GM23338 (cell line): Measurements from ENCODE around the gene ZNF174. TPM values are rescaled to one million over a fixed set of nuclear protein-coding genes. Genes with fewer than 3 reads are reported as not detected.

Source experiments
- ATAC-seq: fragments of 200-7000 bp; cut with Tn5 transposase; 3 replicates; pipeline ENCODE4 v1.9.1; 2020
- DNase-seq: peaks from one replicate; pipeline ENCODE4 v3.0.0-alpha.2; 2015; ENCODE audit warnings: low spot score
- H2AFZ ChIP-seq: fragments of 200-600 bp; sonication (generic); 2 replicates; pipeline ENCODE4 v1.8.0; 2016; ENCODE audit warnings: antibody characterized with exemption, mild to moderate bottlenecking, moderate library complexity
- H3F3A ChIP-seq: fragments of 200-600 bp; sonication (generic); replicated peaks from 2 replicates; pipeline ENCODE4 v1.8.0; 2017; ENCODE audit warnings: antibody characterized with exemption, mixed run types, low read depth
- H3K27ac ChIP-seq: fragments of 200-600 bp; sonication (generic); 2 replicates; pipeline ENCODE4 v1.6.1; 2016; ENCODE audit warnings: low read depth
- H3K27me3 ChIP-seq: fragments of 200-600 bp; sonication (generic); 2 replicates; pipeline ENCODE4 v1.8.0; 2016; ENCODE audit warnings: mild to moderate bottlenecking, mixed run types, moderate library complexity; ENCODE audit not compliant: insufficient read depth
- H3K36me3 ChIP-seq: fragments of 200-600 bp; sonication (generic); 2 replicates; pipeline ENCODE4 v1.8.0; 2016; ENCODE audit warnings: mild to moderate bottlenecking; ENCODE audit not compliant: insufficient read depth
- H3K4me1 ChIP-seq: fragments of 200-600 bp; sonication (generic); 2 replicates; pipeline ENCODE4 v1.8.0; 2016; ENCODE audit warnings: mild to moderate bottlenecking, moderate library complexity; ENCODE audit not compliant: insufficient read depth
- H3K4me2 ChIP-seq: fragments of 200-600 bp; sonication (generic); 2 replicates; pipeline ENCODE4 v1.7.1; 2017; ENCODE audit warnings: mixed run types
- H3K4me3 ChIP-seq: fragments of 200-600 bp; sonication (generic); 2 replicates; pipeline ENCODE4 v1.6.1; 2016; ENCODE audit warnings: mixed run types
- H3K79me2 ChIP-seq: fragments of 200-600 bp; sonication (generic); replicated peaks from 2 replicates; pipeline ENCODE4 v1.8.0; 2017; ENCODE audit warnings: mild to moderate bottlenecking; ENCODE audit not compliant: insufficient read depth
- H3K9me2 ChIP-seq: fragments of 200-600 bp; sonication (generic); 2 replicates; pipeline ENCODE4 v1.8.0; 2017; ENCODE audit not compliant: insufficient read depth
- H4K20me1 ChIP-seq: fragments of 200-600 bp; sonication (generic); replicated peaks from 2 replicates; pipeline ENCODE4 v1.8.0; 2017; ENCODE audit warnings: mild to moderate bottlenecking; ENCODE audit not compliant: insufficient read depth
- H3K27ac Mint-ChIP-seq: 2 replicates; pipeline ENCODE4 v1.8.0; 2020; ENCODE audit warnings: inconsistent platforms, mild to moderate bottlenecking, moderate library complexity, mixed read lengths
- H3K27me3 Mint-ChIP-seq: 3 replicates; pipeline ENCODE4 v1.8.0; 2022; ENCODE audit warnings: low read depth, mild to moderate bottlenecking, moderate library complexity, mixed read lengths, inconsistent platforms; ENCODE audit not compliant: insufficient read depth, poor library complexity
- H3K36me3 Mint-ChIP-seq: 3 replicates; pipeline ENCODE4 v1.8.0; 2021; ENCODE audit warnings: low read depth, mild to moderate bottlenecking, inconsistent platforms, moderate library complexity, mixed read lengths
- H3K4me1 Mint-ChIP-seq: 3 replicates; pipeline ENCODE4 v1.8.0; 2020; ENCODE audit warnings: mild to moderate bottlenecking, inconsistent platforms, mixed read lengths
- H3K4me3 Mint-ChIP-seq: 3 replicates; pipeline ENCODE4 v1.8.0; 2021; ENCODE audit warnings: moderate library complexity, mild to moderate bottlenecking, inconsistent platforms, mixed read lengths
- H3K9me3 Mint-ChIP-seq: 3 replicates; pipeline ENCODE4 v1.8.0; 2020; ENCODE audit warnings: moderate library complexity, mild to moderate bottlenecking, inconsistent platforms, mixed read lengths
- CREB1 ChIP-seq: fragments of 250-450 bp; sonication (Bioruptor Pico); IDR thresholded peaks from 2 replicates; pipeline ENCODE4 v1.5.0; 2020; ENCODE audit warnings: low read depth, mild to moderate bottlenecking, moderate library complexity
- EZH2 ChIP-seq: fragments of 200-600 bp; sonication (generic); IDR thresholded peaks from one replicate; pipeline ENCODE4 v1.8.0; 2017; ENCODE audit warnings: antibody characterized with exemption, mild to moderate bottlenecking, low read depth; ENCODE audit not compliant: unreplicated experiment
- EZH2phosphoT487 ChIP-seq: fragments of 200-600 bp; sonication (generic); IDR thresholded peaks from one replicate; pipeline ENCODE4 v1.8.1; 2018; ENCODE audit warnings: antibody characterized with exemption; ENCODE audit not compliant: unreplicated experiment
- JUNB ChIP-seq: IDR thresholded peaks from one replicate; pipeline ENCODE4 v1.6.1; 2016; ENCODE audit warnings: antibody characterized with exemption; ENCODE audit not compliant: unreplicated experiment
- NANOG ChIP-seq: IDR thresholded peaks from 2 replicates; pipeline ENCODE4 v1.6.1; 2016; ENCODE audit warnings: antibody characterized with exemption, borderline replicate concordance
- POLR2AphosphoS5 ChIP-seq: IDR thresholded peaks from 2 replicates; pipeline ENCODE4 v1.6.1; 2016; ENCODE audit warnings: antibody characterized with exemption, low read depth
- STAT1 ChIP-seq: IDR thresholded peaks from one replicate; pipeline ENCODE4 v1.6.1; 2016; ENCODE audit warnings: antibody characterized with exemption; ENCODE audit not compliant: unreplicated experiment
- ZNF114 ChIP-seq: fragments of 250-450 bp; sonication (Bioruptor Pico); IDR thresholded peaks from 2 replicates; pipeline ENCODE4 v1.5.0; 2020; ENCODE audit warnings: mild to moderate bottlenecking, moderate library complexity
- ZNF331 ChIP-seq: fragments of 250-450 bp; sonication (Bioruptor Pico); IDR thresholded peaks from 2 replicates; pipeline ENCODE4 v1.5.0; 2020; ENCODE audit warnings: low read depth, mild to moderate bottlenecking, moderate library complexity
- polyA plus RNA-seq: library from polyadenylated mRNA; unstranded; fragments of >200 nt; fragmentation: Nextera tagmentation; extraction: Ambion mirVana; gene quantifications from 2 replicates; pipeline ENCODE4 v1.2.1, GENCODE V29; 2016
- total RNA-seq: library from RNA; depleted of rRNA; stranded (reverse); fragments of >200 nt; shearing (Covaris generic); gene quantifications from 2 replicates; pipeline ENCODE4 v1.2.3, GENCODE V29; 2014
- TF ChIP-seq, protein P1 (sequence below): IDR thresholded peaks from 2 replicates; pipeline ENCODE4 v1.6.1; 2016; ENCODE audit warnings: antibody characterized with exemption
- TF ChIP-seq, protein P2 (sequence below): IDR thresholded peaks from one replicate; pipeline ENCODE4 v1.6.1; 2018; ENCODE audit warnings: antibody characterized with exemption; ENCODE audit not compliant: unreplicated experiment
- TF ChIP-seq, protein P3 (sequence below), 2 experiments: fragments of 200-600 bp in 1 of 2; sonication (generic) in 1 of 2; conservative IDR thresholded peaks; 2 replicates each; pipeline versions ENCODE4 v1.5.1 to v1.6.1; 2016 to 2017; ENCODE audit warnings: antibody characterized with exemption in 2 of 2, low read depth in 2 of 2, mild to moderate bottlenecking in 2 of 2, moderate library complexity in 1 of 2
- TF ChIP-seq, protein P4 (sequence below): fragments of 250-450 bp; sonication (Bioruptor Pico); IDR thresholded peaks from 2 replicates; pipeline ENCODE4 v1.5.0; 2020; ENCODE audit warnings: mild to moderate bottlenecking, moderate library complexity

The ZNF174 gene
- total and polyA plus RNA-seq, 2 experiments from 2014 or later, result 9.0 to 13.2 TPM

DNA sequence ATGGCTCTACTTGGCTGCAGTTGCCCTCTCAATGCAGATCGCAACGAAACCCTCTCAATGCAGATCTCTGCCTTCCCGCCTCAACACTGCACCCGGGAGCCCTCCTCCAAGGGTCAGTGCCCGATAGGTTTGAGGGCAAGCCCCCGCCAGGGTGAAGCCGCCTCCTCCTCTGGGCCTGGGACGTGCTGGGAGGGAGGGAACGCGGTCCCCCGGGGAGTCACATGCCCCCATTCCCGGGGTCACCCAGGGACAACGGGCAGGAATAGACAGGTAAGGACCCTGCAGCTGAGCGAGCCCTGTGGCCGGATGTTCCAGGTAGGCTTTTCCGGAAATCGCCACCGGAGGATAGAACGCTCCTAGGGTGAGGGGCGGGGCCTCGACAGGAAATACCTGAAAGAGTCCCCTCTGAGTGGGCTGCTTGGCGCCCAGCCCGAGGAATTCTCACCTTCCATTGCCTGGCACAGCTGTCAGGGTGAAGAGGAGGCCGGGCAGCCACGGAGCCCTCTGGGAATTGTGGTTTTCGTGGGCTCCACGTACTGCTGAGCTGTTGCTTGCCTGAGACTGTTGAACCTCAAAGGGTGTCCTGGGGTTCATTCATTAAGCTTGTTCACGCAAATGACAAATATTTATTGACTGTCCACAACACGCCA lies 12.8 kb downstream of the ZNF174 start:
- Mint-ChIP-seq H3K4me3 (no peak overlapping the region), H3K27me3 (peaks cover 8% of the 10 kb centered on the region), H3K4me1 (no peaks in the 10 kb centered on the region), H3K9me3 (peaks cover 93% of the 10 kb centered on the region), H3K36me3 (peaks cover 46% of the 10 kb centered on the region), H3K27ac (no peak overlapping the region)
- Histone ChIP-seq H3K27me3 (no peaks in the 10 kb centered on the region), H3K4me1 (no peaks in the 10 kb centered on the region), H2AFZ (no peak overlapping the region), H3K27ac (no peak overlapping the region), H4K20me1 (no peaks in the 10 kb centered on the region), H3K36me3 (peaks cover 4% of the 10 kb centered on the region), H3K4me3 (no peak overlapping the region), H3K79me2 (no peaks in the 10 kb centered on the region), H3K4me2 (no peak overlapping the region), H3F3A (no peaks in the 10 kb centered on the region), H3K9me2 (no peaks in the 10 kb centered on the region)
- peak; percentile 52; the same call in 2 of the 3 replicates for ATAC-seq
- TF ChIP-seq ZNF114 (CRISPR knock-in tag) (no peak), STAT1 (no peak), EZH2 (no peak), JUNB (no peak), EZH2phosphoT487 (no peak), POLR2AphosphoS5 (no peak), ZNF331 (CRISPR knock-in tag) (no peak), CREB1 (CRISPR knock-in tag) (no peak), NANOG (no peak)
- TF ChIP-seq, protein P1, sequence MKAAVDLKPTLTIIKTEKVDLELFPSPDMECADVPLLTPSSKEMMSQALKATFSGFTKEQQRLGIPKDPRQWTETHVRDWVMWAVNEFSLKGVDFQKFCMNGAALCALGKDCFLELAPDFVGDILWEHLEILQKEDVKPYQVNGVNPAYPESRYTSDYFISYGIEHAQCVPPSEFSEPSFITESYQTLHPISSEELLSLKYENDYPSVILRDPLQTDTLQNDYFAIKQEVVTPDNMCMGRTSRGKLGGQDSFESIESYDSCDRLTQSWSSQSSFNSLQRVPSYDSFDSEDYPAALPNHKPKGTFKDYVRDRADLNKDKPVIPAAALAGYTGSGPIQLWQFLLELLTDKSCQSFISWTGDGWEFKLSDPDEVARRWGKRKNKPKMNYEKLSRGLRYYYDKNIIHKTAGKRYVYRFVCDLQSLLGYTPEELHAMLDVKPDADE, result no peak
- TF ChIP-seq, protein P2, sequence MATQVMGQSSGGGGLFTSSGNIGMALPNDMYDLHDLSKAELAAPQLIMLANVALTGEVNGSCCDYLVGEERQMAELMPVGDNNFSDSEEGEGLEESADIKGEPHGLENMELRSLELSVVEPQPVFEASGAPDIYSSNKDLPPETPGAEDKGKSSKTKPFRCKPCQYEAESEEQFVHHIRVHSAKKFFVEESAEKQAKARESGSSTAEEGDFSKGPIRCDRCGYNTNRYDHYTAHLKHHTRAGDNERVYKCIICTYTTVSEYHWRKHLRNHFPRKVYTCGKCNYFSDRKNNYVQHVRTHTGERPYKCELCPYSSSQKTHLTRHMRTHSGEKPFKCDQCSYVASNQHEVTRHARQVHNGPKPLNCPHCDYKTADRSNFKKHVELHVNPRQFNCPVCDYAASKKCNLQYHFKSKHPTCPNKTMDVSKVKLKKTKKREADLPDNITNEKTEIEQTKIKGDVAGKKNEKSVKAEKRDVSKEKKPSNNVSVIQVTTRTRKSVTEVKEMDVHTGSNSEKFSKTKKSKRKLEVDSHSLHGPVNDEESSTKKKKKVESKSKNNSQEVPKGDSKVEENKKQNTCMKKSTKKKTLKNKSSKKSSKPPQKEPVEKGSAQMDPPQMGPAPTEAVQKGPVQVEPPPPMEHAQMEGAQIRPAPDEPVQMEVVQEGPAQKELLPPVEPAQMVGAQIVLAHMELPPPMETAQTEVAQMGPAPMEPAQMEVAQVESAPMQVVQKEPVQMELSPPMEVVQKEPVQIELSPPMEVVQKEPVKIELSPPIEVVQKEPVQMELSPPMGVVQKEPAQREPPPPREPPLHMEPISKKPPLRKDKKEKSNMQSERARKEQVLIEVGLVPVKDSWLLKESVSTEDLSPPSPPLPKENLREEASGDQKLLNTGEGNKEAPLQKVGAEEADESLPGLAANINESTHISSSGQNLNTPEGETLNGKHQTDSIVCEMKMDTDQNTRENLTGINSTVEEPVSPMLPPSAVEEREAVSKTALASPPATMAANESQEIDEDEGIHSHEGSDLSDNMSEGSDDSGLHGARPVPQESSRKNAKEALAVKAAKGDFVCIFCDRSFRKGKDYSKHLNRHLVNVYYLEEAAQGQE, result no peak
- TF ChIP-seq, protein P3, sequence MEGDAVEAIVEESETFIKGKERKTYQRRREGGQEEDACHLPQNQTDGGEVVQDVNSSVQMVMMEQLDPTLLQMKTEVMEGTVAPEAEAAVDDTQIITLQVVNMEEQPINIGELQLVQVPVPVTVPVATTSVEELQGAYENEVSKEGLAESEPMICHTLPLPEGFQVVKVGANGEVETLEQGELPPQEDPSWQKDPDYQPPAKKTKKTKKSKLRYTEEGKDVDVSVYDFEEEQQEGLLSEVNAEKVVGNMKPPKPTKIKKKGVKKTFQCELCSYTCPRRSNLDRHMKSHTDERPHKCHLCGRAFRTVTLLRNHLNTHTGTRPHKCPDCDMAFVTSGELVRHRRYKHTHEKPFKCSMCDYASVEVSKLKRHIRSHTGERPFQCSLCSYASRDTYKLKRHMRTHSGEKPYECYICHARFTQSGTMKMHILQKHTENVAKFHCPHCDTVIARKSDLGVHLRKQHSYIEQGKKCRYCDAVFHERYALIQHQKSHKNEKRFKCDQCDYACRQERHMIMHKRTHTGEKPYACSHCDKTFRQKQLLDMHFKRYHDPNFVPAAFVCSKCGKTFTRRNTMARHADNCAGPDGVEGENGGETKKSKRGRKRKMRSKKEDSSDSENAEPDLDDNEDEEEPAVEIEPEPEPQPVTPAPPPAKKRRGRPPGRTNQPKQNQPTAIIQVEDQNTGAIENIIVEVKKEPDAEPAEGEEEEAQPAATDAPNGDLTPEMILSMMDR (conservative IDR thresholded peaks at IDR 0.05; ENCODE audit: low read depth in 2 of 2), result no peak
- TF ChIP-seq, protein P4, sequence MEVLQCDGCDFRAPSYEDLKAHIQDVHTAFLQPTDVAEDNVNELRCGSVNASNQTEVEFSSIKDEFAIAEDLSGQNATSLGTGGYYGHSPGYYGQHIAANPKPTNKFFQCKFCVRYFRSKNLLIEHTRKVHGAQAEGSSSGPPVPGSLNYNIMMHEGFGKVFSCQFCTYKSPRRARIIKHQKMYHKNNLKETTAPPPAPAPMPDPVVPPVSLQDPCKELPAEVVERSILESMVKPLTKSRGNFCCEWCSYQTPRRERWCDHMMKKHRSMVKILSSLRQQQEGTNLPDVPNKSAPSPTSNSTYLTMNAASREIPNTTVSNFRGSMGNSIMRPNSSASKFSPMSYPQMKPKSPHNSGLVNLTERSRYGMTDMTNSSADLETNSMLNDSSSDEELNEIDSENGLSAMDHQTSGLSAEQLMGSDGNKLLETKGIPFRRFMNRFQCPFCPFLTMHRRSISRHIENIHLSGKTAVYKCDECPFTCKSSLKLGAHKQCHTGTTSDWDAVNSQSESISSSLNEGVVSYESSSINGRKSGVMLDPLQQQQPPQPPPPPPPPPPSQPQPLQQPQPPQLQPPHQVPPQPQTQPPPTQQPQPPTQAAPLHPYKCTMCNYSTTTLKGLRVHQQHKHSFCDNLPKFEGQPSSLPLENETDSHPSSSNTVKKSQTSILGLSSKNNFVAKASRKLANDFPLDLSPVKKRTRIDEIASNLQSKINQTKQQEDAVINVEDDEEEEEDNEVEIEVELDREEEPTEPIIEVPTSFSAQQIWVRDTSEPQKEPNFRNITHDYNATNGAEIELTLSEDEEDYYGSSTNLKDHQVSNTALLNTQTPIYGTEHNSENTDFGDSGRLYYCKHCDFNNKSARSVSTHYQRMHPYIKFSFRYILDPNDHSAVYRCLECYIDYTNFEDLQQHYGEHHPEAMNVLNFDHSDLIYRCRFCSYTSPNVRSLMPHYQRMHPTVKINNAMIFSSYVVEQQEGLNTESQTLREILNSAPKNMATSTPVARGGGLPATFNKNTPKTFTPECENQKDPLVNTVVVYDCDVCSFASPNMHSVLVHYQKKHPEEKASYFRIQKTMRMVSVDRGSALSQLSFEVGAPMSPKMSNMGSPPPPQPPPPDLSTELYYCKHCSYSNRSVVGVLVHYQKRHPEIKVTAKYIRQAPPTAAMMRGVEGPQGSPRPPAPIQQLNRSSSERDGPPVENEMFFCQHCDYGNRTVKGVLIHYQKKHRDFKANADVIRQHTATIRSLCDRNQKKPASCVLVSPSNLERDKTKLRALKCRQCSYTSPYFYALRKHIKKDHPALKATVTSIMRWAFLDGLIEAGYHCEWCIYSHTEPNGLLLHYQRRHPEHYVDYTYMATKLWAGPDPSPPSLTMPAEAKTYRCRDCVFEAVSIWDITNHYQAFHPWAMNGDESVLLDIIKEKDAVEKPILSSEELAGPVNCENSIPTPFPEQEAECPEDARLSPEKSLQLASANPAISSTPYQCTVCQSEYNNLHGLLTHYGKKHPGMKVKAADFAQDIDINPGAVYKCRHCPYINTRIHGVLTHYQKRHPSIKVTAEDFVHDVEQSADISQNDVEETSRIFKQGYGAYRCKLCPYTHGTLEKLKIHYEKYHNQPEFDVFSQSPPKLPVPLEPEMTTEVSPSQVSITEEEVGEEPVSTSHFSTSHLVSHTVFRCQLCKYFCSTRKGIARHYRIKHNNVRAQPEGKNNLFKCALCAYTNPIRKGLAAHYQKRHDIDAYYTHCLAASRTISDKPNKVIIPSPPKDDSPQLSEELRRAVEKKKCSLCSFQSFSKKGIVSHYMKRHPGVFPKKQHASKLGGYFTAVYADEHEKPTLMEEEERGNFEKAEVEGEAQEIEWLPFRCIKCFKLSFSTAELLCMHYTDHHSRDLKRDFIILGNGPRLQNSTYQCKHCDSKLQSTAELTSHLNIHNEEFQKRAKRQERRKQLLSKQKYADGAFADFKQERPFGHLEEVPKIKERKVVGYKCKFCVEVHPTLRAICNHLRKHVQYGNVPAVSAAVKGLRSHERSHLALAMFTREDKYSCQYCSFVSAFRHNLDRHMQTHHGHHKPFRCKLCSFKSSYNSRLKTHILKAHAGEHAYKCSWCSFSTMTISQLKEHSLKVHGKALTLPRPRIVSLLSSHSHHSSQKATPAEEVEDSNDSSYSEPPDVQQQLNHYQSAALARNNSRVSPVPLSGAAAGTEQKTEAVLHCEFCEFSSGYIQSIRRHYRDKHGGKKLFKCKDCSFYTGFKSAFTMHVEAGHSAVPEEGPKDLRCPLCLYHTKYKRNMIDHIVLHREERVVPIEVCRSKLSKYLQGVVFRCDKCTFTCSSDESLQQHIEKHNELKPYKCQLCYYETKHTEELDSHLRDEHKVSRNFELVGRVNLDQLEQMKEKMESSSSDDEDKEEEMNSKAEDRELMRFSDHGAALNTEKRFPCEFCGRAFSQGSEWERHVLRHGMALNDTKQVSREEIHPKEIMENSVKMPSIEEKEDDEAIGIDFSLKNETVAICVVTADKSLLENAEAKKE, result no peak
- peak; percentile 55 for DNase-seq
